Astrocyte (in vitro differentiated cells and primary cell): ENCODE results near the gene SLC16A7.

Source experiments
- EZH2 ChIP-seq: IDR thresholded peaks from 2 replicates; pipeline ENCODE4 v1.6.1; 2012; ENCODE audit warnings: mild to moderate bottlenecking, low read length, inconsistent platforms; ENCODE audit not compliant: insufficient read depth
- TF ChIP-seq, protein P1 (sequence below): IDR thresholded peaks from 2 replicates; pipeline ENCODE4 v1.5.1; 2011; ENCODE audit warnings: low read depth, mild to moderate bottlenecking, inconsistent platforms, low read length, moderate library complexity; ENCODE audit not compliant: insufficient read depth

GRCh38 chr12:59710004-59710628 lies 114.3 kb downstream of the SLC16A7 start:
- TF ChIP-seq, protein P1, sequence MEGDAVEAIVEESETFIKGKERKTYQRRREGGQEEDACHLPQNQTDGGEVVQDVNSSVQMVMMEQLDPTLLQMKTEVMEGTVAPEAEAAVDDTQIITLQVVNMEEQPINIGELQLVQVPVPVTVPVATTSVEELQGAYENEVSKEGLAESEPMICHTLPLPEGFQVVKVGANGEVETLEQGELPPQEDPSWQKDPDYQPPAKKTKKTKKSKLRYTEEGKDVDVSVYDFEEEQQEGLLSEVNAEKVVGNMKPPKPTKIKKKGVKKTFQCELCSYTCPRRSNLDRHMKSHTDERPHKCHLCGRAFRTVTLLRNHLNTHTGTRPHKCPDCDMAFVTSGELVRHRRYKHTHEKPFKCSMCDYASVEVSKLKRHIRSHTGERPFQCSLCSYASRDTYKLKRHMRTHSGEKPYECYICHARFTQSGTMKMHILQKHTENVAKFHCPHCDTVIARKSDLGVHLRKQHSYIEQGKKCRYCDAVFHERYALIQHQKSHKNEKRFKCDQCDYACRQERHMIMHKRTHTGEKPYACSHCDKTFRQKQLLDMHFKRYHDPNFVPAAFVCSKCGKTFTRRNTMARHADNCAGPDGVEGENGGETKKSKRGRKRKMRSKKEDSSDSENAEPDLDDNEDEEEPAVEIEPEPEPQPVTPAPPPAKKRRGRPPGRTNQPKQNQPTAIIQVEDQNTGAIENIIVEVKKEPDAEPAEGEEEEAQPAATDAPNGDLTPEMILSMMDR = no peak
- TF ChIP-seq EZH2 = no peak
